ENCODE measurements around the gene ARPC1B. TPM values are rescaled to one million over a fixed set of nuclear protein-coding genes. Genes with fewer than 3 reads are reported as not detected.

The ARPC1B gene
- total and polyA plus RNA-seq, 2 experiments from 2014 or later, result 485 to 599 TPM

DNA sequence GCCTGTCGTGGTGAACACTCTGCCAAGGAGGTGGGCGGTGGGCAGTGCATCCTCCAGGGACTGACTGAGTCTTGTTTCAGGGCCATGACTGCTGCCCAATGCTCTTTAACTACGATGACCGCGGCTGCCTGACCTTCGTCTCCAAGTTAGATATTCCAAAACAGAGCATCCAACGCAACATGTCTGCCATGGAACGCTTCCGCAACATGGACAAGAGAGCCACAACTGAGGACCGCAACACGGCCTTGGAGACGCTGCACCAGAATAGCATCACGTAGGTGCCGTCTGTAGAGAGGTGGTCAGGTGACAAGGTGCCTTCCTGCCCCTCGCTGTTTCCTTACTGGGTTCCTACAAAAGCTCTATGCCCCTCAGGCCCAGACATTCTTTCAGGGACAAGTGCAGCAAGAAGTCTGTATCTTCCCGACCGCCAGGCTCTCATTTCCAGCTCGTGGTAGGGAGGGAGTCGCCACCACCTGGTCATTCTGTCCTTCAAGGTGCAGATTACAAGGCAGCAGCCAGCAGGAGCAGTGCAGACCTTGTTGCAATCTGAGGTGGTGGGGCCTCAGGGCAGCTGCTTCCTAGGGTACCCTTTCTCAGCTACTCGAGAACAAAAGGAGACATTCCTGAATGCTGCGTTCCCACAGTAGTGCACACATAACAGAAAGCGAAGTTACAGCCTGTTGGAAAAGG, 14.9 kb upstream of the ARPC1B start:
- Histone ChIP-seq H3K9me2 (ENCODE audit: insufficient read depth) (no peaks in the 10 kb centered on the region), H3K36me3 (ENCODE audit: low read depth) (peaks cover 37% of the 10 kb centered on the region), H4K20me1 (ENCODE audit: insufficient read depth) (no peaks in the 10 kb centered on the region), H3F3A (ENCODE audit: insufficient read depth) (peaks cover 38% of the 10 kb centered on the region), H3K79me2 (ENCODE audit: insufficient read depth) (peaks cover 4% of the 10 kb centered on the region; the same call in 1 of the 2 replicates), H3K4me1 (ENCODE audit: insufficient read depth) (peaks cover 8% of the 10 kb centered on the region; the same call in 1 of the 2 replicates), H3K27ac (no peak overlapping the region), H3K4me3 (no peak overlapping the region), H2AFZ (no peak overlapping the region), H3K27me3 (replicated peaks; ENCODE audit: insufficient read depth) (no peaks in the 10 kb centered on the region), H3K9ac (no peak overlapping the region), H3K4me2 (ENCODE audit: unreplicated experiment) (no peak overlapping the region), H3K9me3 (ENCODE audit: low read depth) (no peaks in the 10 kb centered on the region)
- no peak for TF ChIP-seq EZH2phosphoT487 (IDR thresholded peaks at IDR 0.05; ENCODE audit: insufficient read depth, low read depth)
- no peak for TF ChIP-seq EZH2 (IDR thresholded peaks at IDR 0.05; ENCODE audit: insufficient read depth, poor library complexity, severe bottlenecking)
- DNase-seq, result no peak
- in situ Hi-C loops (cut with MboI), result no loop called here
- WGBS, 2 experiments (ENCODE audit: low coverage in 1 of 2, low lambda C conversion rate in 2 of 2, missing lambda C conversion rate in 2 of 2), result 90 to 92% methylated on average over 22 of the region's 22 CpGs

DNA sequence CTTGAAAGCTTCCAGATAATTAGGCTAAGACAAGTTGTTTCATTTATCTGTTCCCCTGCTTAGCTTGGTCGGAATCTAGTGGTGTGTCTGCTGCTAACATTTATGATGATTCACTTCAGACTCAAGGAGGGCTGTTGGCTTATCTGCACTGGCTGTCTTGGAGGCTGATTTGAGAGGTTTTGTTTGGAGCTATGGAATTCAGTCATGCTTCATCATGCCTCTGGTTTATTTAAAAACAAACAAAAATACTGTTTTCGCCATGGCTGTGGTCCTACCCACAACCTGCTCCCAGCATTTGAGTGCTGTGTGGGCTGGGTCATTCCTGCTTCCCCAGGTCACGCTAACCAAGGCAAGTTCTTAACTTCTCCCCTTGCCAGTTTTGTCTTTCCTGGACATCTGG, 11.7 kb upstream of the ARPC1B start:
- Histone ChIP-seq H3K4me2 (ENCODE audit: unreplicated experiment) (no peak overlapping the region), H3K9ac (peak overlapping the region; percentile 12), H3K36me3 (ENCODE audit: low read depth) (peaks cover 49% of the 10 kb centered on the region)

DNA sequence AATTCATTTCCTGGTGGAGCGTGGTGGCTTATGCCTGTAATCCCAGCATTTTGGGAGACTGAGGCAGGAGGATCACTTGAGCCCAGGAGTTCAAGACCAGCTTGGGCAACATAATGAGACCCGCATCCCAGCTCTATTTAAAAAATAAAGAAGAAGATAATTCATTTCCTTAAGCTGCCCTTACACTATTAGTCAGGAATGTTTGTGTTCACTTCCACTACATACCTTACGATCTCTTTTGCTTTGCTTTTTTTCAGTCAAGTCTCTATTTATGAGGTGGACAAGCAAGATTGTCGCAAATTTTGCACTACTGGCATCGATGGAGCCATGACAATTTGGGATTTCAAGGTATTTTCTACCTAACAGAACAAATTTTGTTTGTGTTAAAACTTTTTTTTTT, 11.2 kb upstream of the ARPC1B start:
- DNase-seq, result no peak
- no peaks in the 10 kb centered on the region for H3K27me3 ChIP-seq (replicated peaks; ENCODE audit: insufficient read depth)
- H3K36me3 ChIP-seq (ENCODE audit: low read depth), result peaks cover 49% of the 10 kb centered on the region
- peak overlapping the region; percentile 50 for H3K27ac ChIP-seq
- TF ChIP-seq EZH2 (IDR thresholded peaks at IDR 0.05; ENCODE audit: insufficient read depth, poor library complexity, severe bottlenecking), result no peak
- TF ChIP-seq EZH2phosphoT487 (IDR thresholded peaks at IDR 0.05; ENCODE audit: insufficient read depth, low read depth), result no peak
- H3K9ac ChIP-seq, result peak overlapping the region; percentile 12
- no peak overlapping the region for H2AFZ ChIP-seq
- peaks cover 6% of the 10 kb centered on the region; the same call in 1 of the 2 replicates for H3K79me2 ChIP-seq (ENCODE audit: insufficient read depth)
- in situ Hi-C loops (cut with MboI), result no loop called here
- peaks cover 8% of the 10 kb centered on the region; the same call in 1 of the 2 replicates for H3K4me1 ChIP-seq (ENCODE audit: insufficient read depth)
- H3K9me3 ChIP-seq (ENCODE audit: low read depth), result no peaks in the 10 kb centered on the region
- H3K4me2 ChIP-seq (ENCODE audit: unreplicated experiment), result no peak overlapping the region
- H3K4me3 ChIP-seq, result no peak overlapping the region
- H3F3A ChIP-seq (ENCODE audit: insufficient read depth), result peaks cover 45% of the 10 kb centered on the region
- WGBS, 2 experiments (ENCODE audit: low coverage in 1 of 2, low lambda C conversion rate in 2 of 2, missing lambda C conversion rate in 2 of 2), result 95 to 97% methylated on average over 5 of the region's 5 CpGs
- no peaks in the 10 kb centered on the region for H3K9me2 ChIP-seq (ENCODE audit: insufficient read depth)
- no peaks in the 10 kb centered on the region for H4K20me1 ChIP-seq (ENCODE audit: insufficient read depth)

More for the DNA sequence above, 11.7 kb upstream of the ARPC1B start:
- in situ Hi-C loops (cut with MboI), result no loop called here
- TF ChIP-seq EZH2phosphoT487 (IDR thresholded peaks at IDR 0.05; ENCODE audit: insufficient read depth, low read depth), result no peak
- TF ChIP-seq EZH2 (IDR thresholded peaks at IDR 0.05; ENCODE audit: insufficient read depth, poor library complexity, severe bottlenecking), result no peak
- no peaks in the 10 kb centered on the region for H3K9me3 ChIP-seq (ENCODE audit: low read depth)
- no peaks in the 10 kb centered on the region for H3K9me2 ChIP-seq (ENCODE audit: insufficient read depth)
- peaks cover 8% of the 10 kb centered on the region; the same call in 1 of the 2 replicates for H3K4me1 ChIP-seq (ENCODE audit: insufficient read depth)
- H4K20me1 ChIP-seq (ENCODE audit: insufficient read depth), result no peaks in the 10 kb centered on the region
- peak; percentile 76 for DNase-seq
- H3K27ac ChIP-seq, result peak overlapping the region; percentile 50
- H3K4me3 ChIP-seq, result no peak overlapping the region
- H3K79me2 ChIP-seq (ENCODE audit: insufficient read depth), result peaks cover 6% of the 10 kb centered on the region; the same call in 1 of the 2 replicates
- peaks cover 44% of the 10 kb centered on the region for H3F3A ChIP-seq (ENCODE audit: insufficient read depth)
- no peak overlapping the region for H2AFZ ChIP-seq
- 48 to 52% methylated on average over 3 of the region's 3 CpGs for WGBS, 2 experiments (ENCODE audit: low coverage in 1 of 2, low lambda C conversion rate in 2 of 2, missing lambda C conversion rate in 2 of 2)
- no peaks in the 10 kb centered on the region for H3K27me3 ChIP-seq (replicated peaks; ENCODE audit: insufficient read depth)

DNA sequence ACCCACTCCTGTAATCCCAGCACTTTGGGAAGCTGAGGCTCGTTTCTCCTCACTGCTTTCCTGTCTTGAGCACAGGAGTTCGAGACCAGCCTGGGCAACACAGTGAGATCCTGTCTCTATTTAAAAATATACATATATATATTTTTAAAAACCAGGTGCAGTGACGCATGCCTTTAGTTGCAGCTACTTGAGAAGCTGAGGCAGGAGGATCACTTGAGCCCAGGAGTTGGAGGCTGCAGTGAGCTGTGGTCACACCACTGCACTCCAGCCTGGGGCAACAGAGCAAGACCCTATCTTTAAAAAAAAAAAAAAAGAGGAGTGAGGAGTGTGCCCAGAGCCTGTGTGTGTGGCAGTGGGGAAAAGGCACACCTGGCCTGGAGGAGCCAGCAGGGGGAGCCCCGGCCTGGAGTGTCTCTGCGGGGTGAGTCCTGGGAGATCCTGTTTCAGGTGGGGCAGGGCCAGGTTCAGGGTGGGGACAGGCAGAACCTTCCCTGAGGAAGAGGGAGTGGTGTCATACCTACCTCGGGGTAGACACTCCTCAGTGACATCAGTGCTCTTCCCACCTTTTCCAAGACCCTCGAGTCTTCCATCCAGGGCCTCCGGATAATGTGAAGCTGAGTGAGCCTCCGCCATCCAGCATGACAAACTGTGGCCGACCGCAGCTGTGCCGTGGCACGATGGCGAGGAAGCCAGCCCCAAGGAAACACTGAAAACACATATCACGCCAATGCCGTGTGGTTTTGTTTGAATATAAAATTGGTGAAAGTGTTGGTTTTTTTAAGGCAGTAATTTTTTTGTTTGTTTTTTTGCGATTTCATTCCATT, 9.0 kb upstream of the ARPC1B start:
- peaks cover 8% of the 10 kb centered on the region; the same call in 1 of the 2 replicates for H3K4me1 ChIP-seq (ENCODE audit: insufficient read depth)
- TF ChIP-seq EZH2 (IDR thresholded peaks at IDR 0.05; ENCODE audit: insufficient read depth, poor library complexity, severe bottlenecking) (no peak), EZH2phosphoT487 (IDR thresholded peaks at IDR 0.05; ENCODE audit: insufficient read depth, low read depth) (no peak)
- no peak overlapping the region for H2AFZ ChIP-seq
- no peak overlapping the region for H3K4me2 ChIP-seq (ENCODE audit: unreplicated experiment)
- peak; percentile 36 for DNase-seq
- no peak overlapping the region for H3K9ac ChIP-seq
- no peak overlapping the region for H3K4me3 ChIP-seq
- H3K9me3 ChIP-seq (ENCODE audit: low read depth), result no peaks in the 10 kb centered on the region
- 81 to 84% methylated on average over 15 to 17 of the region's 17 CpGs for WGBS, 2 experiments (ENCODE audit: low coverage in 1 of 2, low lambda C conversion rate in 2 of 2, missing lambda C conversion rate in 2 of 2)
- peaks cover 44% of the 10 kb centered on the region for H3F3A ChIP-seq (ENCODE audit: insufficient read depth)
- no peaks in the 10 kb centered on the region for H3K27me3 ChIP-seq (replicated peaks; ENCODE audit: insufficient read depth)
- no peaks in the 10 kb centered on the region for H3K9me2 ChIP-seq (ENCODE audit: insufficient read depth)
- H3K27ac ChIP-seq, result no peak overlapping the region
- no peaks in the 10 kb centered on the region for H4K20me1 ChIP-seq (ENCODE audit: insufficient read depth)
- in situ Hi-C loops (cut with MboI), result no loop called here
- H3K36me3 ChIP-seq (ENCODE audit: low read depth), result peaks cover 40% of the 10 kb centered on the region
- H3K79me2 ChIP-seq (ENCODE audit: insufficient read depth), result peaks cover 6% of the 10 kb centered on the region; the same call in 1 of the 2 replicates
